Mammary epithelial cell (primary cell): Measurements from ENCODE around the gene DPAGT1.

Source experiments
- EZH2 ChIP-seq: IDR thresholded peaks from 2 replicates; pipeline ENCODE4 v1.6.1; 2012; ENCODE audit warnings: low read length, inconsistent platforms, borderline replicate concordance
- TF ChIP-seq, protein P1 (sequence below), 2 donors: IDR thresholded peaks in 1 of 2; conservative IDR thresholded peaks in 1 of 2; 2 replicates each; pipeline ENCODE4 v1.5.1; 2011 to 2012; ENCODE audit warnings: inconsistent platforms in 2 of 2, low read length in 2 of 2, mild to moderate bottlenecking in 2 of 2, control low read depth in 1 of 2, low read depth in 1 of 2; ENCODE audit not compliant: insufficient read depth in 1 of 2; ENCODE audit errors: extremely low read depth in 1 of 2

DNA sequence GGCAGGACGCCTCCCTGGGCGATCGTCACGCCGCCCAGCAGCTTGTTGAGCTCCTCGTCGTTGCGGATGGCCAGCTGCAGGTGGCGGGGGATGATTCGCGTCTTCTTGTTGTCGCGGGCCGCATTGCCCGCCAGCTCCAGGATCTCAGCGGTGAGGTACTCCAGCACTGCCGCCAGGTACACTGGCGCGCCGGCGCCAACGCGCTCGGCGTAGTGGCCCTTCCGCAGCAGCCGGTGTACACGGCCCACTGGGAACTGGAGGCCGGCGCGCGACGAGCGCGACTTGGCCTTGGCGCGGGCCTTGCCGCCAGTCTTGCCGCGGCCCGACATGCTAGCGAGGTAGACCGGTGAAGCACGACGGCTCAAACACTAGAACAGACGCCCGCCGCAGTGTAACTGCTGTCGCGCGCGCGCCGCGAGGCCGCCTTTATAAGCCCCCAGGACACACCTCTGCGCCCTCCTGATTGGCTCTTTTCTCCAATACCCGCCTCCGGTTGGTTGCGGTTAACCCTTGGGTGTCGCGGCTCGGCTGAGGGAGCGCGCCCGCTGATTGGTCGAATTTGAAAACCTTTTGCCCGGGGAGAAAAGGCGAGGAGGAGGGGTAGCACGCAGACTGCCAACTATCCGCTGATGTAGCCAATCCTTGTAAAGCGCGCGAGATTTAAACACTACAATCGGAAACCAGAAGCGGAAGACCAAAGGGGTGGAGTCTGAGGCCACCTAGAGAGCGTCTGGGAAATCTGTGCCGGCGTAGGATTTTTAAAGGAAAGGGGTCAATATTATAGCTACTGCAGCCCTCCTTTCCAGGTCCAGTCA is 6.4 kb downstream of the DPAGT1 start:
- TF ChIP-seq, protein P1, sequence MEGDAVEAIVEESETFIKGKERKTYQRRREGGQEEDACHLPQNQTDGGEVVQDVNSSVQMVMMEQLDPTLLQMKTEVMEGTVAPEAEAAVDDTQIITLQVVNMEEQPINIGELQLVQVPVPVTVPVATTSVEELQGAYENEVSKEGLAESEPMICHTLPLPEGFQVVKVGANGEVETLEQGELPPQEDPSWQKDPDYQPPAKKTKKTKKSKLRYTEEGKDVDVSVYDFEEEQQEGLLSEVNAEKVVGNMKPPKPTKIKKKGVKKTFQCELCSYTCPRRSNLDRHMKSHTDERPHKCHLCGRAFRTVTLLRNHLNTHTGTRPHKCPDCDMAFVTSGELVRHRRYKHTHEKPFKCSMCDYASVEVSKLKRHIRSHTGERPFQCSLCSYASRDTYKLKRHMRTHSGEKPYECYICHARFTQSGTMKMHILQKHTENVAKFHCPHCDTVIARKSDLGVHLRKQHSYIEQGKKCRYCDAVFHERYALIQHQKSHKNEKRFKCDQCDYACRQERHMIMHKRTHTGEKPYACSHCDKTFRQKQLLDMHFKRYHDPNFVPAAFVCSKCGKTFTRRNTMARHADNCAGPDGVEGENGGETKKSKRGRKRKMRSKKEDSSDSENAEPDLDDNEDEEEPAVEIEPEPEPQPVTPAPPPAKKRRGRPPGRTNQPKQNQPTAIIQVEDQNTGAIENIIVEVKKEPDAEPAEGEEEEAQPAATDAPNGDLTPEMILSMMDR (conservative IDR thresholded peaks at IDR 0.05 in 1 of 2, IDR thresholded peaks at IDR 0.05 in 1 of 2; ENCODE audit: extremely low read depth in 1 of 2, insufficient read depth in 1 of 2, low read depth in 1 of 2, low read length in 2 of 2): no peak
- no peak for TF ChIP-seq EZH2
